PC-3 (cell line): ENCODE data around the gene KLHL8. TPM values are rescaled to one million over a fixed set of nuclear protein-coding genes. Genes with fewer than 3 reads are reported as not detected.
A peak's percentile ranks its signal among the peaks of the same experiment; 100 is the strongest.

Source experiments
- ATAC-seq: fragments of 200-7000 bp; cut with Tn5 transposase; 2 replicates; pipeline ENCODE4 v1.9.1; 2020; ENCODE audit warnings: mild to moderate bottlenecking, moderate library complexity
- BruUV-seq: library from RNA; stranded (reverse); fragments of 400-500 nt; replicated peaks from 2 replicates; lab custom pipeline; 2021; lab: Mats Ljungman, UMichigan
- CTCF ChIA-PET: fragments of 300-600 bp; sonication (Branson Sonifier 250); formaldehyde crosslinking; loops from one replicate; lab custom pipeline; 2022; ENCODE audit warnings: antibody characterized with exemption; lab: Charles Lee
- POLR2A ChIA-PET: fragments of 300-600 bp; sonication (Branson Sonifier 250); formaldehyde crosslinking; loops from one replicate; lab custom pipeline; 2022; ENCODE audit warnings: antibody characterized with exemption; ENCODE audit not compliant: unreplicated experiment; lab: Charles Lee
- DNase-seq: peaks from one replicate; pipeline ENCODE4 v3.0.0-alpha.2; 2015
- H2AFZ ChIP-seq: fragments of 300-600 bp; sonication (generic); 2 replicates; pipeline ENCODE4 v1.6.0; 2016; ENCODE audit warnings: antibody characterized with exemption, low read length
- H3F3A ChIP-seq: fragments of 300-600 bp; sonication (generic); one replicate; pipeline ENCODE4 v1.6.0; 2017; ENCODE audit warnings: antibody characterized with exemption, low read length, control low read depth, mild to moderate bottlenecking; ENCODE audit not compliant: unreplicated experiment
- H3K27ac ChIP-seq: fragments of 300-600 bp; sonication (generic); 2 replicates; pipeline ENCODE4 v1.5.1; 2016; ENCODE audit warnings: mild to moderate bottlenecking, low read length
- H3K27me3 ChIP-seq: fragments of 300-600 bp; sonication (generic); 2 replicates; pipeline ENCODE4 v1.6.1; 2016; ENCODE audit warnings: low read length, mixed read lengths
- H3K36me3 ChIP-seq: fragments of 300-600 bp; sonication (generic); 2 replicates; pipeline ENCODE4 v1.6.1; 2016; ENCODE audit warnings: low read depth, mixed run types, low read length, mixed read lengths
- H3K4me1 ChIP-seq: fragments of 300-600 bp; sonication (generic); 2 replicates; pipeline ENCODE4 v1.5.1; 2016; ENCODE audit warnings: low read length; ENCODE audit not compliant: insufficient read depth
- H3K4me2 ChIP-seq: fragments of 300-600 bp; sonication (generic); 2 replicates; pipeline ENCODE4 v1.6.0; 2016; ENCODE audit warnings: low read length
- H3K4me3 ChIP-seq: fragments of 300-600 bp; sonication (generic); 2 replicates; pipeline ENCODE4 v1.5.1; 2016; ENCODE audit warnings: mild to moderate bottlenecking, low read length, mixed read lengths
- H3K79me2 ChIP-seq: fragments of 300-600 bp; sonication (generic); 2 replicates; pipeline ENCODE4 v1.6.1; 2017; ENCODE audit warnings: low read length, mixed read lengths
- H3K9ac ChIP-seq: fragments of 300-600 bp; sonication (generic); 2 replicates; pipeline ENCODE4 v1.6.0; 2016; ENCODE audit warnings: mild to moderate bottlenecking, low read length
- H3K9me2 ChIP-seq: fragments of 300-600 bp; sonication (generic); replicated peaks from 2 replicates; pipeline ENCODE4 v1.6.1; 2016; ENCODE audit warnings: mixed run types, low read length, mixed read lengths
- H3K9me3 ChIP-seq: fragments of 300-600 bp; sonication (generic); 2 replicates; pipeline ENCODE4 v1.6.1; 2016; ENCODE audit warnings: low read length, mixed read lengths
- H4K20me1 ChIP-seq: fragments of 300-600 bp; sonication (generic); 2 replicates; pipeline ENCODE4 v1.6.1; 2016; ENCODE audit warnings: low read length, mixed read lengths
- CTCF ChIP-seq: fragments of 300-600 bp; sonication (generic); conservative IDR thresholded peaks from 2 replicates; pipeline ENCODE4 v1.5.1; 2017; ENCODE audit warnings: antibody characterized with exemption, low read depth, mild to moderate bottlenecking, low read length
- EZH2 ChIP-seq: fragments of 300-600 bp; sonication (generic); IDR thresholded peaks from one replicate; pipeline ENCODE4 v1.6.1; 2017; ENCODE audit warnings: antibody characterized with exemption, mild to moderate bottlenecking, low read length; ENCODE audit not compliant: unreplicated experiment
- EZH2phosphoT487 ChIP-seq: fragments of 300-600 bp; sonication (generic); IDR thresholded peaks from 2 replicates; pipeline ENCODE4 v1.6.1; 2018; ENCODE audit warnings: mild to moderate bottlenecking, antibody characterized with exemption, low read length, borderline replicate concordance
- intact Hi-C: fragments of 100-400 bp; cut with micrococcal nuclease; formaldehyde crosslinking; loops from 2 replicates; pipeline ENCODE4 v1.9.0; 2023
- total RNA-seq: library from RNA; depleted of rRNA; stranded (reverse); fragments of >200 nt; gene quantifications from 2 replicates; pipeline ENCODE4 v1.2.3, GENCODE V29; 2014

Gene KLHL8
- total RNA-seq, 1 experiment from 2014 or later, result 5.6 TPM

GRCh38 chr4:87122252-87122651, 98.2 kb downstream of the KLHL8 start:
- ChIA-PET POLR2A (no interaction called here), CTCF (no interaction called here)
- Histone ChIP-seq H3K9me3 (no peaks in the 10 kb centered on the region), H3K36me3 (no peaks in the 10 kb centered on the region), H3F3A (no peaks in the 10 kb centered on the region), H3K4me3 (no peak overlapping the region), H4K20me1 (no peaks in the 10 kb centered on the region), H3K4me2 (no peak overlapping the region), H3K9ac (no peak overlapping the region), H2AFZ (no peak overlapping the region), H3K4me1 (peaks cover 15% of the 10 kb centered on the region), H3K27ac (no peak overlapping the region), H3K27me3 (no peaks in the 10 kb centered on the region), H3K9me2 (no peaks in the 10 kb centered on the region), H3K79me2 (no peaks in the 10 kb centered on the region)
- DNase-seq, result no peak
- BruUV-seq, result no TSS peak
- ATAC-seq, result no peak
- TF ChIP-seq EZH2phosphoT487, result no peak
- TF ChIP-seq EZH2, result no peak
- TF ChIP-seq CTCF, result no peak
- intact Hi-C loops, result no loop called here

- DNase-seq, result no peak
- intact Hi-C loops, result no loop called here
- Histone ChIP-seq H3K27me3 (no peaks in the 10 kb centered on the region), H3F3A (no peaks in the 10 kb centered on the region), H3K9me3 (no peaks in the 10 kb centered on the region), H3K9me2 (no peaks in the 10 kb centered on the region), H3K9ac (no peak overlapping the region), H3K4me1 (peaks cover 15% of the 10 kb centered on the region), H3K79me2 (no peaks in the 10 kb centered on the region), H2AFZ (no peak overlapping the region), H4K20me1 (no peaks in the 10 kb centered on the region), H3K27ac (no peak overlapping the region), H3K4me3 (no peak overlapping the region), H3K36me3 (no peaks in the 10 kb centered on the region), H3K4me2 (no peak overlapping the region)
- CTCF ChIA-PET, result no interaction called here
- POLR2A ChIA-PET, result no interaction called here
- no TSS peak for BruUV-seq
- TF ChIP-seq CTCF, result no peak
- TF ChIP-seq EZH2, result no peak
- TF ChIP-seq EZH2phosphoT487, result no peak
- ATAC-seq, result no peak
Measured at GRCh38 chr4:87121341-87122065, 98.9 kb downstream of the KLHL8 start.

- DNase-seq (peak; percentile 71), ATAC-seq (peak; percentile 54)
- Histone ChIP-seq H3K9ac (no peak overlapping the region), H3K4me3 (no peak overlapping the region), H3K9me2 (no peaks in the 10 kb centered on the region), H3K4me2 (no peak overlapping the region), H3K9me3 (no peaks in the 10 kb centered on the region), H3K27me3 (no peaks in the 10 kb centered on the region), H3F3A (no peaks in the 10 kb centered on the region), H3K79me2 (no peaks in the 10 kb centered on the region), H4K20me1 (no peaks in the 10 kb centered on the region), H3K4me1 (peaks cover 15% of the 10 kb centered on the region), H3K27ac (no peak overlapping the region), H2AFZ (no peak overlapping the region), H3K36me3 (no peaks in the 10 kb centered on the region)
- POLR2A ChIA-PET, result no interaction called here
- intact Hi-C loops, result no loop called here
- BruUV-seq, result no TSS peak
- CTCF ChIA-PET, result no interaction called here
- TF ChIP-seq EZH2phosphoT487 (no peak), CTCF (no peak), EZH2 (no peak)
Measured at GRCh38 chr4:87120411-87121162, 99.8 kb downstream of the KLHL8 start.
